ENCODE data around the gene BAG1. TPM values are rescaled to one million over a fixed set of nuclear protein-coding genes. Genes with fewer than 3 reads are reported as not detected.

The BAG1 gene
- 128 to 154 TPM (median 147 TPM) in 5 replicates for total RNA-seq (2022; extraction: Qiagen RNA extraction; ENCODE audit: low read depth)

DNA sequence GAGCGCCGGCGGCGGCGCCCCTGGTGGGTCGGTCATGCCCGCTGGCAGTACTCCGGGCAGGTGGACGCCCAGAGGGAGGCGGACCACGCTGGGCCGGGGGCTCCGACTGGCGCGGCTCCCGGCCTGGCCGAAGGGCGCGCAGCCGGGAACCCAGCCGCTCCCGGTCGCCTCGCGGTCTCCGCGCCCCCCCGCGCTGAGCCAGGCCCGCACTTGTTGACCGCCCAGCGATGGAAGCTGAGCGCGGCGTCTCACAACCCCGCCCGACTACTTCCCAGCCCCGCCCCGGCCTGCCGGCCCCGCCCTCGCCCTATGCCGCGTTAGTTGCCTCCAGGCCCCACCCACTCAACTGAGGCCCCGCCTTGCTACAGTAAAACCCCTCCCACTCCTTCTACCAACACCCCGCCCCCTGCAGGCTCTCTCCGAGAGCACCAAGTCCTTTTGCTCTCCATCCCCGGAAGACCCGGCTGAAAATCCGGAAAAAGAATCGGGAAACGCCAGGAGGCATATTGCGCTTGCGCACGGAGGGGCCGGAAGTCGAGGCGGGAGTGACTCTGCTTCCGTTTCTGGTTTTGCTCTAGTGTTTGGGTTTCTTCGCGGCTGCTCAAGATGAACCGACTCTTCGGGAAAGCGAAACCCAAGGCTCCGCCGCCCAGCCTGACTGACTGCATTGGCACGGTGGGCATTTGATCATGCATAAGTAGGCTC, at the start of gene BAG1, which contains the start of gene CHMP5:
Gene BAG1, minus strand, starts transcription at position 236 of the 705 bp plus-strand sequence.
Gene CHMP5, plus strand, starts transcription at position 577 of the 705 bp plus-strand sequence. Its CDS starts 30 bp downstream, at position 607.

DNA sequence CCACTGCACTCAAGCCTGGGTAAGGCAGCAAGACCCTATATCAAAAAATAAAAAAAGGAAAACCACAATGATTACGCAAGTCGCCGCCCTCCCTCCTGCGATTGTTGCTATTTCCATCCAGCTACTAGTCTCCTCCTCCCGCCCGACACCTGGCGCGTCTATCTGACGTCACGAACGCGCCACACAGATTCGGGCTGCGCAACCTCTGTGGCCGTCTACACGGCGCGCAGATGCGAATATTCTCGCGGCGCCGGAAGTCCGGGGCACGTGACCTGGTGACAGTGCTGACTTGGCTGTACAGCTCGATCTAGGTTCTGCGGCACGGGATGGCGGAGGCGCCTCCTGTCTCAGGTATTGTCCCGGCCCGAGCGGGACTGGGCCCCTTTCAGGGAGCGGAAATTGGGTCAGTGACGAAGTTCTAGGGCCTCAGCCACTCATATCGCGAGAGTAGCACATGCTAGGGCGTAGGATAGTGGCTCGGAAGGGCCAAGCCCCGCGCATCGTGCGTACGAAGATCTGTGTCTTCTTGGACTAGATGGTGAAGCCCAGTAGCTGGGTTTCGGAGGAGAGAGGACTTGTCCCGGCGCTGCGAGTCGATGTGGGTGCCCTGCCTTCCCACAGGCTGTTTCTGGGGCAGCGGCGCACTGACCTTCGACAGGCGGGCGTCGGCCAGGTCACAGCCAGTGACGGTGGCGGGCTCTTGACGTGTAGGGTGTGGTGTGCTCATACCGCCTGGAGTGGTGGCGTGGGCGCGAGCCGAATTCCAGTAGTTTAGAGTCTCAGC, 25.9 kb upstream of the BAG1 start, which contains the start of gene NFX1:
Gene NFX1, plus strand, starts transcription at position 270 of the 784 bp plus-strand sequence. Its CDS starts 57 bp downstream, at position 327.

DNA sequence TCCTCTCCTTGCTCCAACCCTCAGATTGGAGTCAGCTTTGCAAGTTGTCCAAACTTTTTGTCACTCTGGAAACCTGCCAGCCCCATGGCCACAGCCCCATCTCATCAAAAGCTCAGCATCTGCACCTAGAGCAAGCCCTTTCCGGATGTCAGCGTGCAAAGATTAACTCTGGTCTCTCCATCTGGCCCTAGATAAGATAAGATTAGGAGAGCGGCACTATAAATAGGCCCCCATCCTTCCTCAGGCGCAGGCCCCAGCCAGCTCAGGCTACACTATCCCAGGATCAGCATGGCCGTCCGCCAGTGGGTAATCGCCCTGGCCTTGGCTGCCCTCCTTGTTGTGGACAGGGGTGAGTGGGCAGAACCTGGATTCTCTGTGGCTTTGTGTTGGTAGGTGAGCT, 24.6 kb downstream of the BAG1 start, which contains the start of gene SPINK4:
Gene SPINK4, plus strand, starts transcription at position 247 of the 400 bp plus-strand sequence. Its CDS starts 42 bp downstream, at position 289.

Other genes starting within 250 kb of the BAG1 start
- 225 to 313 TPM (median 296 TPM) in 5 replicates for gene DNAJA1, start 239.4 kb downstream of the BAG1 start, total RNA-seq (2022; extraction: Qiagen RNA extraction; ENCODE audit: low read depth)
- gene SMU1, start 188.0 kb downstream of the BAG1 start, total RNA-seq (2022; extraction: Qiagen RNA extraction; ENCODE audit: low read depth) = 20.3 to 22.2 TPM (median 22.1 TPM) in 5 replicates
- 151 to 192 TPM (median 175 TPM) in 5 replicates for gene B4GALT1, start 97.4 kb downstream of the BAG1 start, total RNA-seq (2022; extraction: Qiagen RNA extraction; ENCODE audit: low read depth)
- 0.40 TPM in 1 of 5 replicates, not detected in the others for gene SPINK4, start 24.5 kb downstream of the BAG1 start, total RNA-seq (2022; extraction: Qiagen RNA extraction; ENCODE audit: low read depth)
- gene CHMP5, start 341 bp upstream of the BAG1 start, total RNA-seq (2022; extraction: Qiagen RNA extraction; ENCODE audit: low read depth) = 73.2 to 91.9 TPM (median 83.2 TPM) in 5 replicates
- 27.9 to 30.4 TPM (median 28.7 TPM) in 5 replicates for gene NFX1, start 25.8 kb upstream of the BAG1 start, total RNA-seq (2022; extraction: Qiagen RNA extraction; ENCODE audit: low read depth)
- 0.21 to 0.43 TPM (median 0.32 TPM) in 5 replicates for gene AQP7, start 137.9 kb upstream of the BAG1 start, total RNA-seq (2022; extraction: Qiagen RNA extraction; ENCODE audit: low read depth)
- 12.3 to 16.0 TPM (median 15.4 TPM) in 5 replicates for gene AQP3, start 182.9 kb upstream of the BAG1 start, total RNA-seq (2022; extraction: Qiagen RNA extraction; ENCODE audit: low read depth)
- gene NOL6, start 209.2 kb upstream of the BAG1 start, total RNA-seq (2022; extraction: Qiagen RNA extraction; ENCODE audit: low read depth) = 61.8 to 74.0 TPM (median 65.5 TPM) in 5 replicates